HepG2 (cell line): Measurements from ENCODE around the gene MRPL2. TPM values are rescaled to one million over a fixed set of nuclear protein-coding genes. Genes with fewer than 3 reads are reported as not detected.

ENCODE experiments used
- MAZ ChIP-seq, 2 experiments: sonication (generic) in 1 of 2; formaldehyde crosslinking in 1 of 2; IDR thresholded peaks; 2 replicates each; pipeline versions ENCODE4 v1.5.0 to v1.6.1; 2012 to 2020; ENCODE audit warnings: low read depth in 2 of 2, mild to moderate bottlenecking in 2 of 2, borderline replicate concordance in 1 of 2, improper control_type of control experiment in 1 of 2, low read length in 1 of 2, missing genetic modification reagents in 1 of 2, moderate library complexity in 1 of 2
- MTF2 ChIP-seq: sonication (generic); formaldehyde crosslinking; IDR thresholded peaks from 2 replicates; pipeline ENCODE4 v1.5.0; 2020; ENCODE audit warnings: missing genetic modification reagents, borderline replicate concordance
- NAIF1 ChIP-seq: sonication (generic); formaldehyde crosslinking; IDR thresholded peaks from 2 replicates; pipeline ENCODE4 v1.5.0; 2020; ENCODE audit warnings: mild to moderate bottlenecking, missing genetic modification reagents, borderline replicate concordance
- PPARG ChIP-seq: conservative IDR thresholded peaks from 2 replicates; pipeline ENCODE4 v1.6.1; 2016; ENCODE audit warnings: missing biosample characterization, missing genetic modification reagents
- ZNF263 ChIP-seq: sonication (generic); formaldehyde crosslinking; IDR thresholded peaks from 2 replicates; pipeline ENCODE4 v1.4.0; 2020; ENCODE audit warnings: missing genetic modification reagents
- ZNF547 ChIP-seq: sonication (generic); formaldehyde crosslinking; IDR thresholded peaks from 2 replicates; pipeline ENCODE4 v1.5.1; 2020; ENCODE audit warnings: mild to moderate bottlenecking, missing genetic modification reagents
- ZNF672 ChIP-seq: sonication (generic); formaldehyde crosslinking; IDR thresholded peaks from 2 replicates; pipeline ENCODE4 v1.8.1; 2022; ENCODE audit warnings: missing genetic modification reagents
- ZNF891 ChIP-seq: sonication (generic); formaldehyde crosslinking; IDR thresholded peaks from 2 replicates; pipeline ENCODE4 v1.5.0; 2020; ENCODE audit warnings: mild to moderate bottlenecking, missing genetic modification reagents
- polyA plus RNA-seq, 8 experiments: library from polyadenylated mRNA; depleted of rRNA in 3 of 8; stranded (reverse) in 7 of 8; unstranded in 1 of 8; fragments of >200 nt; fragmentation: Illumina TruSeq in 4 of 8; extraction: Trizol in 4 of 8; gene quantifications; 2 replicates each; pipeline versions ENCODE4 v1.2.1 to v1.2.3, GENCODE V29; 2011 to 2016; ENCODE audit warnings: low read depth in 4 of 8, missing spikeins in 1 of 8, mixed read lengths in 1 of 8; ENCODE audit not compliant: insufficient read depth in 1 of 8
- total RNA-seq, 5 experiments: library from RNA; depleted of rRNA; stranded (reverse); fragments of >200 nt; fragmentation: Illumina TruSeq; extraction: Trizol; gene quantifications; 2 replicates each; pipeline ENCODE4 v1.2.3, GENCODE V29; 2016; ENCODE audit warnings: low read depth in 1 of 5
- TF ChIP-seq, protein P1 (sequence below), 2 experiments: sonication (generic) in 1 of 2; formaldehyde crosslinking in 1 of 2; IDR thresholded peaks; 2 replicates each; pipeline versions ENCODE4 v1.4.0 to v1.6.1; 2018 to 2020; ENCODE audit warnings: missing genetic modification reagents in 2 of 2, borderline replicate concordance in 1 of 2, low read depth in 1 of 2, mild to moderate bottlenecking in 1 of 2, missing biosample characterization in 1 of 2
- TF ChIP-seq, protein P2 (sequence below): sonication (generic); formaldehyde crosslinking; IDR thresholded peaks from 2 replicates; pipeline ENCODE4 v1.4.0; 2020; ENCODE audit warnings: mild to moderate bottlenecking, missing genetic modification reagents
- TF ChIP-seq, protein P3 (sequence below): sonication (generic); formaldehyde crosslinking; IDR thresholded peaks from 2 replicates; pipeline ENCODE4 v1.4.0; 2020; ENCODE audit warnings: missing genetic modification reagents
- TF ChIP-seq, protein P4 (sequence below): sonication (generic); formaldehyde crosslinking; IDR thresholded peaks from 2 replicates; pipeline ENCODE4 v1.5.0; 2020; ENCODE audit warnings: missing genetic modification reagents
- TF ChIP-seq, protein P5 (sequence below): IDR thresholded peaks from 2 replicates; pipeline ENCODE4 v1.6.1; 2012; ENCODE audit warnings: inconsistent platforms
- TF ChIP-seq, protein P6 (sequence below): sonication (generic); formaldehyde crosslinking; IDR thresholded peaks from 2 replicates; pipeline ENCODE4 v1.8.1; 2022; ENCODE audit warnings: mild to moderate bottlenecking, missing genetic modification reagents
- TF ChIP-seq, protein P7 (sequence below): sonication (generic); formaldehyde crosslinking; IDR thresholded peaks from 2 replicates; pipeline ENCODE4 v1.5.1; 2020; ENCODE audit warnings: mild to moderate bottlenecking, moderate library complexity, missing genetic modification reagents

MRPL2 gene
- total and polyA plus RNA-seq, 2 of the 13 experiments (the other 11 are each of a cell fraction or from before 2014, with no cell fraction given) = 56.8 to 65.6 TPM

DNA sequence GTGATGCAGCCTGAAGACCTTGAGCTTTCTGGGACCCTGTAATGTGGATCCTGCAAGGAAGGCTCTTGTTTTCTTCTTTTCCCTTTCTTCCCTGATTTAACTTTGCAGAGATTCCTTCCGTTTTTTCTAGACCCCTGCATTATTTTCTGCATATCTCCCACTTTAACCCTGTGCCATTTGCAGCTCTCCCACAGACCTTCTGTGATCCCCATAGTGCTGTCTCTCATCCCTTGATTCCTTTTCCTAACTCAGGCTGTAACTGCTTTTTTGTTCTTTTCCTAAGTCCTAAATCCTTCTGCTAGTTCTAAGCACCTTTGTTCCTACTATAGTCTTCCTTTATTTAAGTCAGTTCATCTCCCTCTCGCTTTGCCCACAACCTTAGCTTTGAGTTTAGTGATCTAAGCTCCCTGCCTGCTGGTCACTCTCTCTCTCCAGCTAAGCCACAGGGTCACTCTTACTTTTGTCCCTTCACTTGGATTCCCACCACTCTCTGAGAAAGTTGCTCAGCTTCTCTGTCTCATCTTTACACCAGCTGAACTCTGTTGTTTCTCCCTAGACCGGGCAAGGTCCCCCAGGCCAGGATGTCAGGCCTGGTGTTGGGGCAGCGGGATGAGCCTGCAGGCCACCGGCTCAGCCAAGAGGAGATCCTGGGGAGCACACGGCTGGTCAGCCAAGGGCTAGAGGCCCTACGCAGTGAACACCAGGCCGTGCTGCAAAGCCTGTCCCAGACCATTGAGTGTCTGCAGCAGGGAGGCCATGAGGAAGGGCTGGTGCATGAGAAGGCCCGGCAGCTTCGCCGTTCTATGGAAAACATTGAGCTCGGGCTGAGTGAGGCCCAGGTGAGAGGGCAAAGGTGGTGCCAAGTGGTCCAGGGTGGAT, 1.8 kb upstream of the MRPL2 start (continued):
- TF ChIP-seq, protein P1, sequence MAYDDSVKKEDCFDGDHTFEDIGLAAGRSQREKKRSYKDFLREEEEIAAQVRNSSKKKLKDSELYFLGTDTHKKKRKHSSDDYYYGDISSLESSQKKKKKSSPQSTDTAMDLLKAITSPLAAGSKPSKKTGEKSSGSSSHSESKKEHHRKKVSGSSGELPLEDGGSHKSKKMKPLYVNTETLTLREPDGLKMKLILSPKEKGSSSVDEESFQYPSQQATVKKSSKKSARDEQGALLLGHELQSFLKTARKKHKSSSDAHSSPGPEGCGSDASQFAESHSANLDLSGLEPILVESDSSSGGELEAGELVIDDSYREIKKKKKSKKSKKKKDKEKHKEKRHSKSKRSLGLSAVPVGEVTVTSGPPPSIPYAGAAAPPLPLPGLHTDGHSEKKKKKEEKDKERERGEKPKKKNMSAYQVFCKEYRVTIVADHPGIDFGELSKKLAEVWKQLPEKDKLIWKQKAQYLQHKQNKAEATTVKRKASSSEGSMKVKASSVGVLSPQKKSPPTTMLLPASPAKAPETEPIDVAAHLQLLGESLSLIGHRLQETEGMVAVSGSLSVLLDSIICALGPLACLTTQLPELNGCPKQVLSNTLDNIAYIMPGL (CRISPR knock-in tag; IDR thresholded peaks at IDR 0.05; ENCODE audit: borderline replicate concordance in 1 of 2, low read depth in 1 of 2) = 0 out of 4 replicates have a peak, but pooled peaks of 1 of the 2 experiments have one; percentile 8
- TF ChIP-seq, protein P2, sequence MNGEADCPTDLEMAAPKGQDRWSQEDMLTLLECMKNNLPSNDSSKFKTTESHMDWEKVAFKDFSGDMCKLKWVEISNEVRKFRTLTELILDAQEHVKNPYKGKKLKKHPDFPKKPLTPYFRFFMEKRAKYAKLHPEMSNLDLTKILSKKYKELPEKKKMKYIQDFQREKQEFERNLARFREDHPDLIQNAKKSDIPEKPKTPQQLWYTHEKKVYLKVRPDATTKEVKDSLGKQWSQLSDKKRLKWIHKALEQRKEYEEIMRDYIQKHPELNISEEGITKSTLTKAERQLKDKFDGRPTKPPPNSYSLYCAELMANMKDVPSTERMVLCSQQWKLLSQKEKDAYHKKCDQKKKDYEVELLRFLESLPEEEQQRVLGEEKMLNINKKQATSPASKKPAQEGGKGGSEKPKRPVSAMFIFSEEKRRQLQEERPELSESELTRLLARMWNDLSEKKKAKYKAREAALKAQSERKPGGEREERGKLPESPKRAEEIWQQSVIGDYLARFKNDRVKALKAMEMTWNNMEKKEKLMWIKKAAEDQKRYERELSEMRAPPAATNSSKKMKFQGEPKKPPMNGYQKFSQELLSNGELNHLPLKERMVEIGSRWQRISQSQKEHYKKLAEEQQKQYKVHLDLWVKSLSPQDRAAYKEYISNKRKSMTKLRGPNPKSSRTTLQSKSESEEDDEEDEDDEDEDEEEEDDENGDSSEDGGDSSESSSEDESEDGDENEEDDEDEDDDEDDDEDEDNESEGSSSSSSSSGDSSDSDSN (CRISPR knock-in tag) = 0 out of 2 replicates have a peak, but pooled peaks have one; percentile 25
- TF ChIP-seq PPARG (CRISPR knock-in tag) (0 out of 2 replicates have a peak, but pooled peaks have one; percentile 1), NAIF1 (CRISPR knock-in tag) (peak; percentile 48; the same call in 1 of the 2 replicates), ZNF891 (peak; percentile 60; the same call in 1 of the 2 replicates), ZNF263 (peak; percentile 97), ZNF672 (CRISPR knock-in tag) (no peak), MAZ (IDR thresholded peaks at IDR 0.05; ENCODE audit: borderline replicate concordance, low read depth, low read length) (no peak), MAZ (CRISPR knock-in tag; IDR thresholded peaks at IDR 0.05; ENCODE audit: low read depth) (0 out of 2 replicates have a peak, but pooled peaks have one; percentile 3), MTF2 (CRISPR knock-in tag) (0 out of 2 replicates have a peak, but pooled peaks have one; percentile 37), ZNF547 (CRISPR knock-in tag) (no peak)
- TF ChIP-seq, protein P3, sequence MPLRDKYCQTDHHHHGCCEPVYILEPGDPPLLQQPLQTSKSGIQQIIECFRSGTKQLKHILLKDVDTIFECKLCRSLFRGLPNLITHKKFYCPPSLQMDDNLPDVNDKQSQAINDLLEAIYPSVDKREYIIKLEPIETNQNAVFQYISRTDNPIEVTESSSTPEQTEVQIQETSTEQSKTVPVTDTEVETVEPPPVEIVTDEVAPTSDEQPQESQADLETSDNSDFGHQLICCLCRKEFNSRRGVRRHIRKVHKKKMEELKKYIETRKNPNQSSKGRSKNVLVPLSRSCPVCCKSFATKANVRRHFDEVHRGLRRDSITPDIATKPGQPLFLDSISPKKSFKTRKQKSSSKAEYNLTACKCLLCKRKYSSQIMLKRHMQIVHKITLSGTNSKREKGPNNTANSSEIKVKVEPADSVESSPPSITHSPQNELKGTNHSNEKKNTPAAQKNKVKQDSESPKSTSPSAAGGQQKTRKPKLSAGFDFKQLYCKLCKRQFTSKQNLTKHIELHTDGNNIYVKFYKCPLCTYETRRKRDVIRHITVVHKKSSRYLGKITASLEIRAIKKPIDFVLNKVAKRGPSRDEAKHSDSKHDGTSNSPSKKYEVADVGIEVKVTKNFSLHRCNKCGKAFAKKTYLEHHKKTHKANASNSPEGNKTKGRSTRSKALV (CRISPR knock-in tag) = no peak
- TF ChIP-seq, protein P4, sequence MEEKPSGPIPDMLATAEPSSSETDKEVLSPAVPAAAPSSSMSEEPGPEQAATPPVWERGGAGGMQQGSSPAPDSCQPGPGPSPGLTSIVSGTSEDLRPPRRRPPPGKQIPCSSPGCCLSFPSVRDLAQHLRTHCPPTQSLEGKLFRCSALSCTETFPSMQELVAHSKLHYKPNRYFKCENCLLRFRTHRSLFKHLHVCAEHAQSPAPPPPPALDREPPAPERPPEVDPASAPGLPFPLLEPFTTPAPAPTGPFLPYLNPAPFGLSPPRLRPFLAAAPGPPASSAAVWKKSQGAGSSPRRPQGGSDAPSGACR (CRISPR knock-in tag) = no peak
- TF ChIP-seq, protein P5, sequence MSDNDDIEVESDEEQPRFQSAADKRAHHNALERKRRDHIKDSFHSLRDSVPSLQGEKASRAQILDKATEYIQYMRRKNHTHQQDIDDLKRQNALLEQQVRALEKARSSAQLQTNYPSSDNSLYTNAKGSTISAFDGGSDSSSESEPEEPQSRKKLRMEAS = peak; percentile 41; the same call in 1 of the 2 replicates
- TF ChIP-seq, protein P6, sequence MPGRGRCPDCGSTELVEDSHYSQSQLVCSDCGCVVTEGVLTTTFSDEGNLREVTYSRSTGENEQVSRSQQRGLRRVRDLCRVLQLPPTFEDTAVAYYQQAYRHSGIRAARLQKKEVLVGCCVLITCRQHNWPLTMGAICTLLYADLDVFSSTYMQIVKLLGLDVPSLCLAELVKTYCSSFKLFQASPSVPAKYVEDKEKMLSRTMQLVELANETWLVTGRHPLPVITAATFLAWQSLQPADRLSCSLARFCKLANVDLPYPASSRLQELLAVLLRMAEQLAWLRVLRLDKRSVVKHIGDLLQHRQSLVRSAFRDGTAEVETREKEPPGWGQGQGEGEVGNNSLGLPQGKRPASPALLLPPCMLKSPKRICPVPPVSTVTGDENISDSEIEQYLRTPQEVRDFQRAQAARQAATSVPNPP = no peak
- TF ChIP-seq, protein P7, sequence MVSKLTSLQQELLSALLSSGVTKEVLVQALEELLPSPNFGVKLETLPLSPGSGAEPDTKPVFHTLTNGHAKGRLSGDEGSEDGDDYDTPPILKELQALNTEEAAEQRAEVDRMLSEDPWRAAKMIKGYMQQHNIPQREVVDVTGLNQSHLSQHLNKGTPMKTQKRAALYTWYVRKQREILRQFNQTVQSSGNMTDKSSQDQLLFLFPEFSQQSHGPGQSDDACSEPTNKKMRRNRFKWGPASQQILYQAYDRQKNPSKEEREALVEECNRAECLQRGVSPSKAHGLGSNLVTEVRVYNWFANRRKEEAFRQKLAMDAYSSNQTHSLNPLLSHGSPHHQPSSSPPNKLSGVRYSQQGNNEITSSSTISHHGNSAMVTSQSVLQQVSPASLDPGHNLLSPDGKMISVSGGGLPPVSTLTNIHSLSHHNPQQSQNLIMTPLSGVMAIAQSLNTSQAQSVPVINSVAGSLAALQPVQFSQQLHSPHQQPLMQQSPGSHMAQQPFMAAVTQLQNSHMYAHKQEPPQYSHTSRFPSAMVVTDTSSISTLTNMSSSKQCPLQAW (CRISPR knock-in tag) = peak; percentile 40; the same call in 1 of the 2 replicates
